Bronchial epithelial cell (primary cell): ENCODE measurements around the gene PIGN. TPM values are rescaled to one million over a fixed set of nuclear protein-coding genes. Genes with fewer than 3 reads are reported as not detected.
A peak's percentile ranks its signal among the peaks of the same experiment; 100 is the strongest.

Experiments
- DNase-seq: peaks from one replicate; pipeline ENCODE4 v3.0.0-alpha.2; 2010; ENCODE audit warnings: low read depth
- FAIRE-seq: peaks from 2 replicates; lab custom pipeline; 2011; peaks lifted over from hg19 to GRCh38; lab: Jason Lieb, UNC
- H3K27me3 ChIP-seq: 2 replicates; pipeline ENCODE4 v1.5.1; 2011; ENCODE audit warnings: low read length; ENCODE audit not compliant: control insufficient read depth, insufficient read depth
- H3K36me3 ChIP-seq: 2 replicates; pipeline ENCODE4 v1.5.1; 2011; ENCODE audit warnings: low read length; ENCODE audit not compliant: control insufficient read depth, insufficient read depth
- H3K4me3 ChIP-seq: 2 replicates; pipeline ENCODE4 v1.5.1; 2011; ENCODE audit warnings: mild to moderate bottlenecking, low read depth, low read length, control low read depth
- total RNA-seq: library from RNA; depleted of rRNA; stranded (reverse); fragments of >200 nt; gene quantifications from 2 replicates; pipeline ENCODE4 v1.2.1, GENCODE V29; 2014
- TF ChIP-seq, protein P1 (sequence below): IDR thresholded peaks from 2 replicates; pipeline ENCODE4 v1.5.1; 2011; ENCODE audit warnings: mild to moderate bottlenecking, moderate library complexity, low read length, control low read depth, inconsistent platforms; ENCODE audit not compliant: insufficient read depth, severe bottlenecking

PIGN gene
- total RNA-seq, 1 donor from 2014 or later, result 42.1 TPM

DNA sequence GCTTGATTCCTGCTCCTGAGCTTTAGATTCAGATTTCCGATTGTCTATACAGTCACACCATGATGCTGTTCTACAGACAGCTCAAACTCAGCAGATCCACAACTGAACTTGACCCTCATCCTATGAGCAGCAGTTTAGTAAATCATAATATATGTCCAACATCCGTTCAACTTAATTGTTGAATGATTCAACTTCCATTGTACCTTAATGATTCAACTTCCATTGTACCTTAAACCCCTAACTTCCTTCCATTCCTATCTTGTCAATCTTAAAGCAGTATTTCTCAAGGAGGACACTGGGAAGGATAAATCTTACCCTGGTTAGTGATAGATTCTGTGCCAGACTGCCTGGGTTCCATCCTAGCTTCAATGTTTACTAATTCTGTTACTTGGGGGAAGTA lies 60.1 kb downstream of the PIGN start:
- no peak overlapping the region for H3K4me3 ChIP-seq
- no peaks in the 10 kb centered on the region for H3K27me3 ChIP-seq
- TF ChIP-seq, protein P1, sequence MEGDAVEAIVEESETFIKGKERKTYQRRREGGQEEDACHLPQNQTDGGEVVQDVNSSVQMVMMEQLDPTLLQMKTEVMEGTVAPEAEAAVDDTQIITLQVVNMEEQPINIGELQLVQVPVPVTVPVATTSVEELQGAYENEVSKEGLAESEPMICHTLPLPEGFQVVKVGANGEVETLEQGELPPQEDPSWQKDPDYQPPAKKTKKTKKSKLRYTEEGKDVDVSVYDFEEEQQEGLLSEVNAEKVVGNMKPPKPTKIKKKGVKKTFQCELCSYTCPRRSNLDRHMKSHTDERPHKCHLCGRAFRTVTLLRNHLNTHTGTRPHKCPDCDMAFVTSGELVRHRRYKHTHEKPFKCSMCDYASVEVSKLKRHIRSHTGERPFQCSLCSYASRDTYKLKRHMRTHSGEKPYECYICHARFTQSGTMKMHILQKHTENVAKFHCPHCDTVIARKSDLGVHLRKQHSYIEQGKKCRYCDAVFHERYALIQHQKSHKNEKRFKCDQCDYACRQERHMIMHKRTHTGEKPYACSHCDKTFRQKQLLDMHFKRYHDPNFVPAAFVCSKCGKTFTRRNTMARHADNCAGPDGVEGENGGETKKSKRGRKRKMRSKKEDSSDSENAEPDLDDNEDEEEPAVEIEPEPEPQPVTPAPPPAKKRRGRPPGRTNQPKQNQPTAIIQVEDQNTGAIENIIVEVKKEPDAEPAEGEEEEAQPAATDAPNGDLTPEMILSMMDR, result no peak
- DNase-seq (no peak), FAIRE-seq (peak; percentile 36)
- no peaks in the 10 kb centered on the region for H3K36me3 ChIP-seq

DNA sequence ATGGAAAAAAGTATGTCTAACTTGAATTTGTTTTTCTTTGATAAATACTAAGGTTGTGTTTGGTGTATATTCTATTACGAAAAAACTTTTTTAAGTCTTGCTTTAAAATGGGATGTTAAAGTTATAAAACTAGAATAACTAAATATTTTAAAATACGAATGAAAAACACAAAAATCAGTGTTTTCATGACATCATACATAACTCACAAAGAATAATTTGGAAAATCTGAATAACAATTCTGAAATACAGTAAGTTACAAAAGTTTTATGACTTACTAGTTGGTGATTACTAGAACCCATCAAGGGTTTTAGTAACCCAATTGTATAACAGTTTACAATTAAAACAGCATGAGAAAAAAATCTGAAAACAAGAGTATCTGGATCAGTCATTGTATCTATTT lies 61.2 kb downstream of the PIGN start:
- H3K27me3 ChIP-seq, result no peaks in the 10 kb centered on the region
- H3K36me3 ChIP-seq, result no peaks in the 10 kb centered on the region
- FAIRE-seq (no peak), DNase-seq (no peak)
- TF ChIP-seq, protein P1, result no peak
- no peak overlapping the region for H3K4me3 ChIP-seq

DNA sequence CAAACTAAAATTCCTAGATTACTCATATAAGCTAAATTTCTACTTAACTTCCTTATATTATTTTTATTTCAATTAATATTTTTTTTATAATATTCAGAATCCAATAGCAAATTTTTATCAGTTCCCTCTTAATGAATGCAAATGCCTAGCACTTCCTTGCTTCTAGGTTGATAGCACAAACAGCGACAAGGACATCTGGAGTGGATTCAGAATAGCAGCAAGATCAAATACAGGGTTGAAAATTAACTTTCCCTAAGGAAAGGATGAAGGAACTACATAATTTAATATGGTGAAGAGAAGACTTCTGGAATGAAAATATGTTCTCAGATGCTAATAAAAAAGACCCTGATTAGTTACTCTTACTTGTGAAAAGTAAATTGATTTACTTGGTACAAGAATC lies 64.5 kb downstream of the PIGN start:
- no peaks in the 10 kb centered on the region for H3K36me3 ChIP-seq
- H3K4me3 ChIP-seq, result no peak overlapping the region
- TF ChIP-seq, protein P1, result no peak
- no peak for FAIRE-seq
- no peaks in the 10 kb centered on the region for H3K27me3 ChIP-seq
- no peak for DNase-seq

DNA sequence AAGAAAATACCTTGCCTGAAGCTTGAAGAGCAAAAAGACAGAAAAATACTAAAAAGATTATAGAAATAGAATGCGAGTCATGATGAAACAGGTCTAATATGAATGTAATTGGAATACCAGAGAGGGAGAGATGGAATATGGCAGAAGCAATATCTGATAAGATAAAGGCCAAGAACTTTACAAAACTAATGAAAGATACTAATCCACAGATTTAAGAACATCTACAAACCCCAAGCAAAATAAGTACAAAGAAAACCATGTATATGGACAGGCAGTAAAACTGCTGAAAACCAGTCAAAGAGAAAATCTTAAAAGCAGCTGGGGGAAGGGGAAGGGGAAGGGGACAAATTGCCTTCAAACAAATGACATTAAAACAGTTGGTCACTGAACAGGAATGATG lies 67.0 kb downstream of the PIGN start:
- Histone ChIP-seq H3K4me3 (no peak overlapping the region), H3K27me3 (no peaks in the 10 kb centered on the region), H3K36me3 (no peaks in the 10 kb centered on the region)
- DNase-seq (no peak), FAIRE-seq (no peak)
- TF ChIP-seq, protein P1, result no peak

DNA sequence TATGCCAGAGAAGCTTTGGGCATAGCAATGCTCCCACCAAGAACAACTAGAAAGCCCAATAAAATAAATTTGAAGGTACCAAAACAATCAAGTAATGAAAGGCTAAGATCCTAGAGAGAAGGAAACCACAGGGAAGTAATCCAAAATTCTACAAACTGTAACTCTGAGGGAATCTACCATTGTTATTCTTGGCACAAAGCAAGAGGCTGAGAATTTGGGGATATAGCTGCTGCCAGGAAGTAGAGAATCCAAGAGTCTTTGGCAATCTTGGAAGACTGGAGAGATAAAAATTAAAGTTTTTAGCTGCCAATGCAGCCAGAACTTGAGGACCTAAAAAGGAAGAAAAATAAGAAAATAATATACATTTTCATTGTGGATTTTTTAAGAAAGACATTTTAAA lies 68.5 kb downstream of the PIGN start:
- FAIRE-seq, result no peak
- TF ChIP-seq, protein P1, result no peak
- no peak overlapping the region for H3K4me3 ChIP-seq
- no peaks in the 10 kb centered on the region for H3K36me3 ChIP-seq
- no peak for DNase-seq
- no peaks in the 10 kb centered on the region for H3K27me3 ChIP-seq

DNA sequence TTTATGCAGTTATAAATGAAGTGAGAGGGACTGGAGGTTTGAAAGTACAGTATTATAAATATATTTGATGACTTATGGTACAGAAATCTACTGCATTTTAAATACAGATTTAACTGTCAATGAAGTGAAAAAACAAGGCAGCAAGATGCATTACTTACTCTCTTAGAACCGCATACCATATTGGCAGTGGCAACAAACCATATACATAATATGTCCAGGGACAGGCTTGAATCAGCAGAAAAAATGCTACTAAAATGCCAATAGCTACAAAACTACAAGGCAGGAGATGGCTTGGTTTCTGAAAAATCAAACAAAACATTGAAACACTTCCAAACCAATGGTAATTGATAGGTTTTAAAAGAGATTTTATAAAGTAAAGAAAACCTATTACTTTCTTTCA lies 77.2 kb downstream of the PIGN start:
- Histone ChIP-seq H3K36me3 (peaks cover 2% of the 10 kb centered on the region), H3K27me3 (no peaks in the 10 kb centered on the region), H3K4me3 (no peak overlapping the region)
- TF ChIP-seq, protein P1, result no peak
- no peak for DNase-seq
- no peak for FAIRE-seq
